WTC11 (cell line): ENCODE data around the gene TPP1. TPM values are rescaled to one million over a fixed set of nuclear protein-coding genes. Genes with fewer than 3 reads are reported as not detected.

Source experiments
- ARID4B ChIP-seq: sonication (generic); formaldehyde crosslinking; IDR thresholded peaks from 2 replicates; pipeline ENCODE4 v1.8.0; 2023; ENCODE audit warnings: missing genetic modification reagents, mild to moderate bottlenecking, borderline replicate concordance
- ATF6 ChIP-seq: sonication (generic); formaldehyde crosslinking; IDR thresholded peaks from 2 replicates; pipeline ENCODE4 v1.8.1; 2023; ENCODE audit warnings: mild to moderate bottlenecking, missing genetic modification reagents
- CREB1 ChIP-seq: sonication (generic); formaldehyde crosslinking; IDR thresholded peaks from 2 replicates; pipeline ENCODE4 v1.8.0; 2023; ENCODE audit warnings: mild to moderate bottlenecking, missing genetic modification reagents
- CREM ChIP-seq: sonication (generic); formaldehyde crosslinking; IDR thresholded peaks from 2 replicates; pipeline ENCODE4 v1.8.1; 2022; ENCODE audit warnings: mild to moderate bottlenecking, missing genetic modification reagents, moderate library complexity
- CTCF ChIP-seq: fragments of 200-600 bp; IDR thresholded peaks from 2 replicates; pipeline ENCODE4 v1.8.0; 2022; ENCODE audit warnings: antibody characterized with exemption
- E2F4 ChIP-seq: sonication (generic); formaldehyde crosslinking; IDR thresholded peaks from 2 replicates; pipeline ENCODE4 v1.8.1; 2022; ENCODE audit warnings: low read depth, mild to moderate bottlenecking, moderate library complexity, missing genetic modification reagents, borderline replicate concordance
- E2F5 ChIP-seq: sonication (generic); formaldehyde crosslinking; IDR thresholded peaks from 2 replicates; pipeline ENCODE4 v1.8.1; 2022; ENCODE audit warnings: mild to moderate bottlenecking, moderate library complexity, missing genetic modification reagents
- ESRRA ChIP-seq: sonication (generic); formaldehyde crosslinking; IDR thresholded peaks from 2 replicates; pipeline ENCODE4 v1.8.1; 2022; ENCODE audit warnings: mild to moderate bottlenecking, missing genetic modification reagents, borderline replicate concordance
- FOXJ3 ChIP-seq: sonication (generic); formaldehyde crosslinking; IDR thresholded peaks from 2 replicates; pipeline ENCODE4 v1.9.0; 2021; ENCODE audit warnings: missing genetic modification reagents, mild to moderate bottlenecking, borderline replicate concordance
- GRHL2 ChIP-seq: fragments of 250-450 bp; sonication (Bioruptor Pico); IDR thresholded peaks from 2 replicates; pipeline ENCODE4 v1.8.0; 2022; ENCODE audit warnings: mild to moderate bottlenecking, moderate library complexity; ENCODE audit not compliant: insufficient replicate concordance, severe bottlenecking
- KAT7 ChIP-seq: sonication (generic); formaldehyde crosslinking; IDR thresholded peaks from 2 replicates; pipeline ENCODE4 v1.8.1; 2023; ENCODE audit warnings: missing genetic modification reagents, mild to moderate bottlenecking, borderline replicate concordance
- NFYB ChIP-seq: sonication (generic); formaldehyde crosslinking; conservative IDR thresholded peaks from 2 replicates; pipeline ENCODE4 v1.8.0; 2022; ENCODE audit warnings: low read depth, missing genetic modification reagents
- NR2C2 ChIP-seq: sonication (generic); formaldehyde crosslinking; IDR thresholded peaks from 2 replicates; pipeline ENCODE4 v1.8.0; 2022; ENCODE audit warnings: mild to moderate bottlenecking, missing genetic modification reagents
- PRDM15 ChIP-seq: sonication (generic); formaldehyde crosslinking; IDR thresholded peaks from 2 replicates; pipeline ENCODE4 v1.8.0; 2022; ENCODE audit warnings: missing genetic modification reagents
- RELA ChIP-seq: sonication (generic); formaldehyde crosslinking; IDR thresholded peaks from 2 replicates; pipeline ENCODE4 v1.8.1; 2022; ENCODE audit warnings: missing genetic modification reagents, mild to moderate bottlenecking, borderline replicate concordance
- SMAD4 ChIP-seq: sonication (generic); formaldehyde crosslinking; IDR thresholded peaks from 2 replicates; pipeline ENCODE4 v1.8.0; 2022; ENCODE audit warnings: mild to moderate bottlenecking, missing genetic modification reagents
- SOX15 ChIP-seq: fragments of 250-450 bp; sonication (Bioruptor Pico); IDR thresholded peaks from 2 replicates; pipeline ENCODE4 v1.9.0; 2021; ENCODE audit warnings: mild to moderate bottlenecking
- ZBTB21 ChIP-seq: sonication (generic); formaldehyde crosslinking; IDR thresholded peaks from 2 replicates; pipeline ENCODE4 v1.8.1; 2023; ENCODE audit warnings: mild to moderate bottlenecking, missing genetic modification reagents, borderline replicate concordance
- ZNF121 ChIP-seq: sonication (generic); formaldehyde crosslinking; IDR thresholded peaks from 2 replicates; pipeline ENCODE4 v1.8.0; 2023; ENCODE audit warnings: missing genetic modification reagents
- ZNF317 ChIP-seq: sonication (generic); formaldehyde crosslinking; IDR thresholded peaks from 2 replicates; pipeline ENCODE4 v1.8.1; 2023; ENCODE audit warnings: low read depth, mild to moderate bottlenecking, moderate library complexity, missing genetic modification reagents, borderline replicate concordance
- ZNF396 ChIP-seq: fragments of 250-450 bp; sonication (Bioruptor Pico); IDR thresholded peaks from 2 replicates; pipeline ENCODE4 v1.8.0; 2021; ENCODE audit warnings: mild to moderate bottlenecking, moderate library complexity, borderline replicate concordance
- ZNF512 ChIP-seq: sonication (generic); formaldehyde crosslinking; IDR thresholded peaks from 2 replicates; pipeline ENCODE4 v1.8.1; 2022; ENCODE audit warnings: missing genetic modification reagents, borderline replicate concordance
- total RNA-seq: library from RNA; stranded (reverse); gene quantifications from 3 replicates; pipeline ENCODE4 v1.2.3, GENCODE V29; 2021

The TPP1 gene
- total RNA-seq, 1 experiment from 2014 or later = 36.2 TPM

- TF ChIP-seq PRDM15 (CRISPR knock-in tag) (0 out of 2 replicates have a peak, but pooled peaks have one; percentile 59), RELA (CRISPR knock-in tag) (no peak; the same call in 1 of the 2 replicates), ZNF317 (CRISPR knock-in tag) (0 out of 2 replicates have a peak, but pooled peaks have one; percentile 47), ZNF396 (CRISPR knock-in tag) (no peak), NR2C2 (CRISPR knock-in tag) (peak; percentile 82), CTCF (no peak), CREM (CRISPR knock-in tag) (peak; percentile 85), ARID4B (CRISPR knock-in tag) (peak; percentile 91; the same call in 1 of the 2 replicates), CREB1 (CRISPR knock-in tag) (peak; percentile 88), KAT7 (CRISPR knock-in tag) (no peak; the same call in 1 of the 2 replicates), FOXJ3 (peak; percentile 49; the same call in 1 of the 2 replicates), ZNF121 (CRISPR knock-in tag) (no peak), SOX15 (CRISPR knock-in tag) (no peak), ZNF512 (CRISPR knock-in tag) (peak; percentile 34; the same call in 1 of the 2 replicates), GRHL2 (no peak), SMAD4 (CRISPR knock-in tag) (peak; percentile 94), ESRRA (CRISPR knock-in tag) (peak; percentile 97; the same call in 1 of the 2 replicates), ATF6 (CRISPR knock-in tag) (no peak), E2F5 (CRISPR knock-in tag) (peak; percentile 74), ZBTB21 (CRISPR knock-in tag) (no peak; the same call in 1 of the 2 replicates), E2F4 (CRISPR knock-in tag) (0 out of 2 replicates have a peak, but pooled peaks have one; percentile 82), NFYB (CRISPR knock-in tag) (0 out of 2 replicates have a peak, but pooled peaks have one; percentile 43)
These were observed 10.8 kb upstream of the TPP1 start (continued) for GRCh38 chr11:6629892-6630631.
